K562 (cell line): ENCODE measurements around the gene SPPL3. TPM values are rescaled to one million over a fixed set of nuclear protein-coding genes. Genes with fewer than 3 reads are reported as not detected.

Experiments
- ATAC-seq: fragments of 200-7000 bp; cut with Tn5 transposase; 3 replicates; pipeline ENCODE4 v1.9.1; 2020; ENCODE audit warnings: moderate library complexity
- BruUV-seq: library from RNA; stranded (reverse); fragments of 400-500 nt; replicated peaks from 2 replicates; lab custom pipeline; 2021; lab: Mats Ljungman, UMichigan
- CTCF ChIA-PET: fragments of 300-600 bp; formaldehyde crosslinking; extraction: SDS; loops from one replicate; lab custom pipeline; 2021; ENCODE audit warnings: low intra/inter-chr PET ratio; lab: Yijun Ruan, JAX
- POLR2A ChIA-PET: fragments of 300-600, 350-650 bp; sonication (Branson Sonifier 250); formaldehyde crosslinking; extraction: SDS; loops from one replicate; lab custom pipeline; 2021; ENCODE audit warnings: antibody characterized with exemption, inconsistent platforms; lab: Yijun Ruan, JAX
- DNase-seq, 4 experiments: peaks; one replicate each; pipeline versions ENCODE4 v3.0.0 to v3.0.0-alpha.2; 2011 to 2018; ENCODE audit warnings: low spot score in 3 of 4, mixed read lengths in 3 of 4; ENCODE audit errors: extremely low read depth in 1 of 4
- FAIRE-seq: peaks from 2 replicates; lab custom pipeline; 2011; peaks lifted over from hg19 to GRCh38; lab: Jason Lieb, UNC
- H2AFZ ChIP-seq: 2 replicates; pipeline ENCODE4 v1.6.0; 2011; ENCODE audit warnings: low read depth, low read length, control low read depth, inconsistent platforms
- H3K27ac ChIP-seq: fragments of 200-600 bp; 3 replicates; pipeline ENCODE4 v1.8.0; 2011; ENCODE audit warnings: low read depth, mild to moderate bottlenecking, control low read depth, inconsistent platforms, low read length, moderate library complexity, mixed read lengths; ENCODE audit errors: extremely low read depth
- H3K27me3 ChIP-seq, 2 experiments: fragments of 300-600 bp in 1 of 2; 2 replicates in 1 of 2; 3 replicates in 1 of 2; pipeline versions ENCODE4 v1.6.0 to v1.8.0; 2011; ENCODE audit warnings: inconsistent platforms in 2 of 2, low read length in 2 of 2, mild to moderate bottlenecking in 1 of 2, mixed read lengths in 1 of 2, moderate library complexity in 1 of 2; ENCODE audit not compliant: control insufficient read depth in 2 of 2, insufficient read depth in 2 of 2
- H3K36me3 ChIP-seq: fragments of 300-600 bp; 3 replicates; pipeline ENCODE4 v1.8.0; 2011; ENCODE audit warnings: mild to moderate bottlenecking, low read length, inconsistent platforms; ENCODE audit not compliant: control insufficient read depth, insufficient read depth
- H3K4me1 ChIP-seq, 2 experiments: fragments of 200-600 bp in 1 of 2; replicated peaks in 1 of 2; 2 replicates in 1 of 2; 3 replicates in 1 of 2; pipeline versions ENCODE4 v1.5.1 to v1.8.0; 2011; ENCODE audit warnings: inconsistent platforms in 2 of 2, low read length in 2 of 2, mild to moderate bottlenecking in 1 of 2, mixed read lengths in 1 of 2, moderate library complexity in 1 of 2; ENCODE audit not compliant: control insufficient read depth in 2 of 2, insufficient read depth in 2 of 2
- H3K4me2 ChIP-seq: 2 replicates; pipeline ENCODE4 v1.6.1; 2011; ENCODE audit warnings: low read length, control low read depth, inconsistent platforms, mixed read lengths; ENCODE audit not compliant: insufficient read depth
- H3K4me3 ChIP-seq: fragments of 200-600 bp; sonication (generic), shearing (Covaris generic); 2 replicates; pipeline ENCODE4 v1.5.1; 2016; ENCODE audit warnings: control low read depth, inconsistent platforms
- H3K79me2 ChIP-seq: fragments of 200-600 bp; 3 replicates; pipeline ENCODE4 v1.8.0; 2011; ENCODE audit warnings: low read length, inconsistent platforms; ENCODE audit not compliant: control insufficient read depth, insufficient read depth
- H3K9ac ChIP-seq, 2 experiments: 2 replicates each; pipeline versions ENCODE4 v1.6.0 to v1.6.1; 2011; ENCODE audit warnings: low read depth in 2 of 2, low read length in 2 of 2, control low read depth in 1 of 2, inconsistent platforms in 1 of 2, mild to moderate bottlenecking in 1 of 2, mixed read lengths in 1 of 2; ENCODE audit not compliant: insufficient read depth in 1 of 2
- H3K9me1 ChIP-seq: one replicate; pipeline ENCODE4 v1.6.0; 2011; ENCODE audit warnings: inconsistent platforms, mild to moderate bottlenecking, low read length, moderate library complexity; ENCODE audit not compliant: control insufficient read depth, insufficient read depth
- H3K9me3 ChIP-seq: replicated peaks from 2 replicates; pipeline ENCODE4 v1.5.1; 2011; ENCODE audit warnings: low read depth, low read length, inconsistent platforms; ENCODE audit not compliant: control insufficient read depth, insufficient read depth
- H4K20me1 ChIP-seq: replicated peaks from 2 replicates; pipeline ENCODE4 v1.6.1; 2011; ENCODE audit warnings: low read length, inconsistent platforms, mixed read lengths; ENCODE audit not compliant: control insufficient read depth, insufficient read depth
- CREB1 ChIP-seq, 2 experiments: sonication (generic) in 1 of 2; formaldehyde crosslinking in 1 of 2; IDR thresholded peaks; 2 replicates each; pipeline versions ENCODE4 v1.6.1 to v1.8.0; 2012 to 2022; ENCODE audit warnings: inconsistent platforms in 1 of 2, mild to moderate bottlenecking in 1 of 2, missing genetic modification reagents in 1 of 2, moderate library complexity in 1 of 2
- FOXP1 ChIP-seq: sonication (generic); formaldehyde crosslinking; IDR thresholded peaks from 2 replicates; pipeline ENCODE4 v1.8.0; 2022; ENCODE audit warnings: mild to moderate bottlenecking, missing genetic modification reagents
- HMGXB4 ChIP-seq: sonication (generic); formaldehyde crosslinking; IDR thresholded peaks from 2 replicates; pipeline ENCODE4 v1.8.1; 2023; ENCODE audit warnings: mild to moderate bottlenecking, missing genetic modification reagents
- ZBTB33 ChIP-seq: sonication (generic); formaldehyde crosslinking; IDR thresholded peaks from 2 replicates; pipeline ENCODE4 v1.8.1; 2023; ENCODE audit warnings: mild to moderate bottlenecking, missing genetic modification reagents
- ZNF740 ChIP-seq, 3 experiments: fragments of 200-800 bp in 1 of 3; sonication (Bioruptor generic) in 1 of 3; sonication (generic) in 1 of 3; formaldehyde crosslinking in 1 of 3; IDR thresholded peaks; 2 replicates each; pipeline versions ENCODE4 v1.6.1 to v1.8.0; 2016 to 2022; ENCODE audit warnings: mild to moderate bottlenecking in 2 of 3, missing compliant biosample characterization in 2 of 3, missing genetic modification characterization in 2 of 3, missing genetic modification reagents in 1 of 3
- WGBS: fragments of 100-300 bp; shearing (Covaris generic); methylation state at CpG from one replicate; pipeline ENCODE4 v1.1.6; 2016; ENCODE audit warnings: low coverage, mixed read lengths; ENCODE audit not compliant: insufficient coverage; ENCODE audit errors: missing lambda C conversion rate; 5-methylcytosine and 5-hydroxymethylcytosine counted together
- in situ Hi-C: fragments of 300-500 bp; cut with MboI; formaldehyde crosslinking; loops from 4 replicates; pipeline ENCODE4 v1.15.0; 2018; ENCODE audit warnings: inconsistent platforms, mixed read lengths
- intact Hi-C: fragments of 100-400 bp; cut with micrococcal nuclease; formaldehyde crosslinking; loops from 2 replicates; pipeline ENCODE4 v1.14.2; 2022
- polyA plus RNA-seq, 8 experiments: library from polyadenylated mRNA; depleted of rRNA in 4 of 8; stranded (reverse) in 5 of 8; unstranded in 3 of 8; fragments of >200 nt; fragmentation: Nextera tagmentation in 2 of 8; fragmentation: Illumina TruSeq in 1 of 8; extraction: Ambion mirVana in 2 of 8; extraction: Trizol in 1 of 8; gene quantifications; 2 replicates each; pipeline versions ENCODE4 v1.2.1 to v1.2.3, GENCODE V29; 2011 to 2014; ENCODE audit warnings: inconsistent platforms in 1 of 8, missing spikeins in 1 of 8
- total RNA-seq, 7 experiments: library from RNA; depleted of rRNA in 6 of 7; stranded (reverse); fragments of >200 nt in 6 of 7; fragmentation: Illumina TruSeq in 2 of 7; extraction: Trizol in 2 of 7; gene quantifications; 2 replicates each; pipeline versions ENCODE4 v1.2.1 to v1.2.3, GENCODE V29; 2011 to 2021; ENCODE audit warnings: low replicate concordance in 1 of 7

Gene SPPL3
- total and polyA plus RNA-seq, 9 of the 15 experiments (the other 6 are each of a cell fraction or from before 2014, with no cell fraction given), result 2.9 to 32.1 (median 7.1) TPM

- 0 out of 2 replicates have a peak, but pooled peaks cover 5% of the 10 kb centered on the region for H4K20me1 ChIP-seq
- ATAC-seq, result no peak
- no peak overlapping the region for H2AFZ ChIP-seq
- H3K4me1 ChIP-seq, result peaks cover 0 to 16% of the 10 kb centered on the region in 2 experiments; a peak in 2 of 5 replicates
- no peak overlapping the region; a peak in 1 of 4 replicates for H3K9ac ChIP-seq
- no peaks in the 10 kb centered on the region for H3K27me3 ChIP-seq
- ChIA-PET POLR2A (interaction anchor here (0.5 to 0.8 kb wide), 3 partner anchors 8 to 36 kb away, joined by 3 read pairs; no protein-coding TSS in a partner anchor), CTCF (interaction anchor here (0.6 kb wide), 1 partner anchor 233 kb away, joined by 3 read pairs; no protein-coding TSS in a partner anchor)
- no peak overlapping the region for H3K4me3 ChIP-seq
- H3K4me2 ChIP-seq, result no peak overlapping the region
- no peaks in the 10 kb centered on the region for H3K79me2 ChIP-seq
- 91% methylated on average over 7 of the region's 38 CpGs for WGBS
- in situ Hi-C loops (no loop called here), intact Hi-C loops (no loop called here)
- BruUV-seq, result no TSS peak
- no peaks in the 10 kb centered on the region for H3K9me3 ChIP-seq
- FAIRE-seq, result no peak
- no peaks in the 10 kb centered on the region for H3K9me1 ChIP-seq
- DNase-seq, result no peak
- no peak overlapping the region for H3K27ac ChIP-seq
- peak; percentile 57; the same call in 1 of the 2 replicates for TF ChIP-seq ZNF740 (CRISPR knock-in tag; IDR thresholded peaks at IDR 0.05)
- no peak for TF ChIP-seq ZNF740 (tag; IDR thresholded peaks at IDR 0.05)
- no peak for TF ChIP-seq CREB1 (IDR thresholded peaks at IDR 0.05)
- TF ChIP-seq CREB1 (CRISPR knock-in tag; IDR thresholded peaks at IDR 0.05), result no peak
- TF ChIP-seq ZBTB33 (CRISPR knock-in tag), result 0 out of 2 replicates have a peak, but pooled peaks have one; percentile 18
- no peak for TF ChIP-seq FOXP1 (CRISPR knock-in tag)
- no peak for TF ChIP-seq HMGXB4 (CRISPR knock-in tag)
- H3K36me3 ChIP-seq, result peaks cover 9% of the 10 kb centered on the region; the same call in 1 of the 3 replicates
Measured at GRCh38 chr12:120739031-120739762, 165.0 kb downstream of the SPPL3 start.
